Colonic mucosa (tissue), 4 donors: ENCODE data around the gene ERBB2. TPM values are rescaled to one million over a fixed set of nuclear protein-coding genes. Genes with fewer than 3 reads are reported as not detected.
A peak's percentile ranks its signal among the peaks of the same experiment; 100 is the strongest.

Experiments used
- DNase-seq: peaks from one replicate; pipeline ENCODE4 v3.0.0-alpha.2; 2020
- H3K27ac ChIP-seq: fragments of 200-600 bp; one replicate; pipeline ENCODE4 v1.8.0; 2021
- H3K27me3 ChIP-seq: fragments of 200-600 bp; one replicate; pipeline ENCODE4 v1.8.0; 2021
- H3K36me3 ChIP-seq: fragments of 200-600 bp; one replicate; pipeline ENCODE4 v1.8.0; 2021
- H3K4me1 ChIP-seq: fragments of 200-600 bp; one replicate; pipeline ENCODE4 v1.8.0; 2021; ENCODE audit warnings: mild to moderate bottlenecking
- H3K4me3 ChIP-seq: fragments of 200-600 bp; one replicate; pipeline ENCODE4 v1.8.0; 2021
- H3K9ac ChIP-seq, 2 donors: one replicate each; pipeline ENCODE4 v1.7.0; 2013; ENCODE audit warnings: control low read depth in 2 of 2, low read depth in 2 of 2, low read length in 2 of 2
- H3K9me3 ChIP-seq: fragments of 200-600 bp; one replicate; pipeline ENCODE4 v1.8.0; 2021
- CTCF ChIP-seq: fragments of 200-600 bp; IDR thresholded peaks from one replicate; pipeline ENCODE4 v1.8.0; 2022; ENCODE audit warnings: antibody characterized with exemption, mild to moderate bottlenecking
- intact Hi-C: fragments of 100-400 bp; cut with DNase I; formaldehyde crosslinking; loops from one replicate; pipeline ENCODE4 v1.14.1; 2022
- total RNA-seq, 2 donors: library from RNA; stranded (reverse); fragmentation: NEBNext Ultra II Directional in 1 of 2; extraction: Animal tissue kit (Norgen Biotek cat#: 25700) in 1 of 2; gene quantifications; one replicate each; pipeline ENCODE4 v1.2.1, GENCODE V29; 2021
- donor health status: healthy.
- donor health status: DM: no; HTN: no; CAD: no.
- donor health status: DM: no; HTN: no; CAD: no.

Gene ERBB2
- total RNA-seq, 2 donors from 2014 or later = 153 to 174 TPM

DNA sequence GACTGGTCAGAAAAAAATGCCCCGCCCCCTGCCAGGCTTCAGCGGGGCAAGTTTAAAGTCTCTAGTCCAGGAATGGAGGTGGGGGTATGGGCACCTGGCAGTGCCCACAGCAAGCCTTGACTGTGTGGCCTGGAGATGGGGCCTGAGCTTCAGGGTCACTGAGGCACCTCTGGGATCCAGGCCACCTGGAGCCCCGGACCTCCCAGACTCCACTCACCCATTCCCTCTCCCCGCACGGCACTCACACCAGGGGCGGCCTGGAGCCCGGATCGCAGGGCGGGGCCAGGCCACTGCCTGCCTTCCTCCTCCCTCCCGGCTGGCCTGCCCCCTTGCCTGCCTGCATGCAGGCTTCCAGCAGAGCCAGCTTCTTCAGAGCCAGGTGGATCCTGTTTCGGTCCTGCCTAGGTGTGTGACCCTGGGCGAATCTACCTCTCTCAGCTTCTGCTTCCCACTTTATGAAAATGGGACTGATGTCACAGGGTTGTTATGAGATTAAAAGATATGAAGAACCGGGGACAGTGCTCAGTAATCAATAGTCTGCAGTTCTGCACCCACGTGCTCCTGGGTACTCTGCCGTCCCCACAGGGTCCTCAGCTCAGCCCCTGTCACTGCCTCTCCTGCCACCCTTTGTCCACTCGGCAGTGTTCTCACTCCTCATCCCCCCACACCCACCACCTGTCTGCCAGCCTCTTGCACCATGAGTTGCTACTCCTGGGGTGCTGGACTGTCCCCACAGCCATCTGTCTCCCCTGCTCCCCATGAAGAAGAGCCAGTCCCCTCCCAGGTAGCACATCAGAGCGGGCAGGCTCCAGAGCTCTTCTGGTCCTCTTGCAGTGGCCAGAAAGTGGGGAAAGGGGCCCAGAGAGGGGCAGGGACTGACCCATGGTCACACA is 35.9 kb upstream of the ERBB2 start:
- H3K9me3 ChIP-seq = no peaks in the 10 kb centered on the region
- intact Hi-C loops = no loop called here
- H3K9ac ChIP-seq = peak overlapping the region in 1 of 2 donors; percentile 46
- H3K36me3 ChIP-seq = peaks cover 5% of the 10 kb centered on the region
- peak; percentile 71 for DNase-seq
- peak overlapping the region; percentile 70 for H3K27ac ChIP-seq
- peaks cover 20% of the 10 kb centered on the region for H3K27me3 ChIP-seq
- TF ChIP-seq CTCF = no peak
- peaks cover 23% of the 10 kb centered on the region for H3K4me1 ChIP-seq
- H3K4me3 ChIP-seq = no peak overlapping the region

DNA sequence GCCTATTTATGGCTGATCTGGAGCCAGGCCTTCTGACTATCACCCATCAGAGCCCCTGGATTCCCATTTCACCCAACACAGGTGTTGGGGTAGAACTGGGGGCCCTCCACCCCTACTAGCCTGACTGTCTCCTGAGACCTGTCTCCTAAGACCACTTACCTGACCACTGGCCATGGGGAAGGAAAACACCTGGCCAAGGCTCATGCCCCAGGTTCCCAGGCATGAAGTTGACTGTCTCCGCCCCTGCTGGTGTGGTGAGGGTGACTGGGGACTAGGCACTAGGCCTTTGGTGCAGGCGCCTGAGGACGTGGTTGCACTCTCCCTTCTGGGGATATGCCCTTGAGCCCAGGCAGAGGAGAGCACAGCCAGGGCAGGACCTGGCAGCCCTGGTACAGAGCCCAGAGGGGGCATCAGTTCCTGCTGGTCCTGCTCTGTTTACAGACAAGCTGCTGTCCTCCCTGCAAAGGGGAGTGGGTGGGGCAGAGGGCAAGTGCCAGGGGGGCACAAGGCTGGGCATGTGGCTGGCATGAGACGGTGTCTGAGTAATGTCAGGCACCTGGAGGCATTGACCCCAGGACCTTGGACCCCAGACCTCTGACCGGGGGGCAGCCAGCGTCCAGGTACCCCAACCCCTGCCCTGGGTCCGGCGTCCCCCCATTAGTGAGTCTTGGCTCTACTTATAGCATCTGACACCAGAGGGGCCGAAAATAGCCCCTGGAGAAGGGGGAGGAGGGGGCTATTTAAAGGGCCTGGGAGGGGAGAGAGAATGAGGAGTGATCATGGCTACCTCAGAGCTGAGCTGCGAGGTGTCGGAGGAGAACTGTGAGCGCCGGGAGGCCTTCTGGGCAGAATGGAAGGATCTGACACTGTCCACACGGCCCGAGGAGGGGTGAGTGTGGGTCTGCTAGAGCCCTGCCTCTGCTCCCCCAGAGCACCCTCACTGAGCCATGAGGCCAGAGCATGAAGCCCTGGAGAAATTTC is 35.0 kb upstream of the ERBB2 start, which contains the start of gene TCAP:
TSS of gene TCAP (plus strand) at position 769 of the 981 bp plus-strand sequence. CDS start at position 780, 11 bp downstream.
- Histone ChIP-seq H3K9me3 (no peaks in the 10 kb centered on the region), H3K36me3 (peaks cover 5% of the 10 kb centered on the region), H3K27me3 (peaks cover 20% of the 10 kb centered on the region), H3K9ac (peak within 1 kb of the TSS in 1 of 2 donors; percentile 46), H3K4me1 (peaks cover 23% of the 10 kb centered on the region), H3K4me3 (no peak within 1 kb of the TSS), H3K27ac (no peak within 1 kb of the TSS)
- intact Hi-C loops = loop anchor here (5.0 kb wide), 1 partner anchor 118 kb away; no protein-coding TSS in a partner anchor
- no peak for TF ChIP-seq CTCF
- DNase-seq = no peak

- Histone ChIP-seq H3K27me3 (peaks cover 20% of the 10 kb centered on the region), H3K27ac (no peak overlapping the region), H3K9ac (peak overlapping the region in 1 of 2 donors; percentile 19), H3K9me3 (no peaks in the 10 kb centered on the region), H3K4me3 (no peak overlapping the region), H3K36me3 (peaks cover 5% of the 10 kb centered on the region), H3K4me1 (peaks cover 23% of the 10 kb centered on the region)
- TF ChIP-seq CTCF = no peak
- intact Hi-C loops = loop anchor here (5.0 kb wide), 1 partner anchor 118 kb away; no protein-coding TSS in a partner anchor
- no peak for DNase-seq
Observed at GRCh38 chr17:39665642-39666224, 34.1 kb upstream of the ERBB2 start.

DNA sequence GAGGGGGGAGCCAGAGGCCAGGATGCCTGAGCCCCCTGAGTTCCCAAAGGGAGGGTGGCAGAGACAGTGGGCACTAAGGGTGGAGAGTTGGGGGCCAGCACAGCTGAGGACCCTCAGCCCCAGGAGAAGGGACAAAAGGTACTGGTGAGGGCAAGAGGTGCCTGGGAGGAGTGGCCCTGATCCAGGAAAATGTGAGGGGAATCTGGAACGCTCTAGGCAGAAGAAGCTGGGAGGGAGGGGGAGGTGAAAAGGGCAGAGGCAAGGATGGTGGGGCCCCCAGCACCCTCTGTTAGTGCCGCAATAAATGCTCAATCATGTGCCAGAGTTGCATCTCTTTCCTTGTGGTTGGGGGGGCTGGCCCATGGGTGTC is 33.6 kb upstream of the ERBB2 start:
- TF ChIP-seq CTCF = no peak
- peaks cover 20% of the 10 kb centered on the region for H3K27me3 ChIP-seq
- H3K9ac ChIP-seq = no peak overlapping the region
- H3K27ac ChIP-seq = no peak overlapping the region
- DNase-seq = no peak
- H3K36me3 ChIP-seq = no peaks in the 10 kb centered on the region
- no peak overlapping the region for H3K4me3 ChIP-seq
- intact Hi-C loops = loop anchor here (5.0 kb wide), 1 partner anchor 119 kb away; no protein-coding TSS in a partner anchor
- H3K9me3 ChIP-seq = no peaks in the 10 kb centered on the region
- H3K4me1 ChIP-seq = peaks cover 23% of the 10 kb centered on the region
